IPS-NIHi7 (cell line): Measurements from ENCODE around the gene SUPT5H.

ENCODE experiments used
- DNase-seq: peaks from one replicate; pipeline ENCODE4 v3.0.0; 2012; ENCODE audit warnings: mixed read lengths; ENCODE audit errors: extremely low spot score

Gene SUPT5H

DNA sequence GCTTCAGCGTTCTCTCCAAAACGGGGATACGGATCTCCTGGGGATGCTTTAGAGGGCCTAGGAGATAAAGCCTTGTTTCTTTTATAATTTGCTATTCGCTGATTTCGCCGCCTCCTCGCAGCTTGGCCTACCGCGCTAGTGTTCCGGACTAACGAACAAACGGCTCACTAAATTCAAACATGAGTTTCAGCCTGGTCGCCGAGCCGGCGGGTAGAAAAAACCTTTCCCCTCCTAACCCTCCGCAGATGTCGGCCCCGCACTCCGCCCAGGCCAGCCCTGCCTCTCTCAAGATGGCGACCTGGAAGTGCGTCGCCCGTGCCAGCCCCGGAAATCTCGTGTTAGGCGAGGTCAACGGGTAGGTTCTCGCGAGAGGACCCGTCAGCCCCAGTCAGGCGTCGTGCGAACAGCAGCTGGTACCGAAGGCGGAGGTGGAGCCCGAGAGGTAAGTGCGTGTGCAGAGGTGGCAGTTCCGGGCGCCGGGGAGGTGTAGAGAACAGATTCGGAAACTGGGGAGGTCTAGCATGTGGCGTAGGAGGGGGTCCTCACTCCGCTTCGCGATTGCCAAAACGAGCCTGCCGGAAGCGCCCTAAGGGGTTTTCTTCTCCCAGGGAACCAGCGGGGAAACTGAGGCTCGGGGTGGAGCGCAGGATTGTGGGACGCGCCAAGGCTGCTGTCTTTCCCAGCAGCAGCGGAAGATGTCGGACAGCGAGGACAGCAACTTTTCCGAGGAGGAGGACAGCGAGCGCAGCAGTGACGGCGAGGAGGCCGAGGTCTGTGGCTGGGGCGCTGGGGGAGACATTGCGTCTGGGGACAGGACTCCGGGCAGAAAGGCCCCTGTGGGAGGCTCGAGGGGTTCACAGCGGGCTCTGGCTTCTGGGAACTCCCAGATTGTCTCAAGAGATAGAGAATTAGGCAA is at the start of gene SUPT5H:
Gene SUPT5H, plus strand, starts transcription at position 387 of the 916 bp plus-strand sequence. Its CDS starts 309 bp downstream, at position 696.
- DNase-seq: peak; percentile 99

DNA sequence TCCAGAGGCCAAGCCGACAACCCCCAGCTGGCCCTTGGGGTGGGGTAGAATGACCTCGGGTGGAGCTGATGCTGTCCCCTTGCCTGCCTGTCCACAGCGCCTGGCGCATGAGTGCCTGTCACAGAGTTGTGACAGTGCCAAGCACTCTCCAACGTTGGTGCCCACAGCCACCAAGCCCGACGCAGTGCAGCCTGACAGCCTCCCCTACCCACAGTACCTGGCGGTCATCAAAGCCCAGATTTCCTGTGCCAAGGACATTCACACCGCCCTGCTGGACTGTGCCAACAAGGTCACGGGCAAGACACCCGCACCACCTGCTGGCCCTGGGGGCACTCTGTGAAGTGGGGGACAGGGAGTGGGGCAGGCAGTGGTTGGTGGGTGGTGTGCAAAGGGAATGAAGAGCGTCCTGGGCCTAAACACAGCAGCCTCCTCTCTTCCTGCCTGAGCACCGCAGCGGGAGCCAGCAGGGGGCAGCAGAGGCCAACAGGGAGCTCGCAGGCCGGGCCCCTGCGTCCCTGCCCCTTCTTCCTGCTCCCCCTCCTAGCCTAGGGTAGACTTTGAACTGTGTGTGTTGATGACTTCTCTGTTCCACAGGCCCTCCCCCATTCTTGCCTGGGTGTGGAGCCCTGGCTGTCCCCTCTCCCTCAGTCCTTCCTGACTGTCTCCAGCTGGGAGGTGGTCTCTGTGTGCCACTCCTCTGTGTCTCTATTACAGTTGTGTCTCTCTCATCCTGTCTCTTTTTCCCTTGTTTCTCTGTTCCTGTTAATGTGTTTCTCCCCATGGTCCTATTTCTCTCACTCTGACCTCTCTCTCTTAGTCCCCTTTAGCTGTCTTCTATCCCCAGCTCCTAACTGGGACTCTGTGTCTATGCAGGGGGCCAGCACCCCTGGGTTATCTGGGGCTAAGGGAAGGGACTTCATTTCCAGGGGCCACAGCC is 47.8 kb upstream of the SUPT5H start:
- DNase-seq: peak; percentile 85

- DNase-seq: no peak
Measured at GRCh38 chr19:39398297-39398864, 47.0 kb upstream of the SUPT5H start.

DNA sequence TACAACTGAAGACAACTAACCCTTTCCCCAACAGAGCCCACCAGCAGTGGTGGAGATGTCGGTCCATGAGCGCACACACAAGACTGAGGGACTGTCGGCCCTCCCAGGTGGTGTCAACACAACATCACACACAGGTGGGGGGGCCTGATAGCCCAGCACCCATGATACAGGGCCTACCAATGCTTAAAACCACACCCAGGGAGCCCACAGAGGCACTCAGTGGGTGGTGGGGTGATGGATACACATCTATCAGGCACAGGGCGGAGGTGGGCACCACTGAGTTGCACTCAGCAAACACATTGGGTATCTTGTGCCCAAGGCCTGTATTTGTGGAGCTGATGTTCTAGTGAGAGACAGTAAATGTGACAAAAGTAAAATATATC is 45.7 kb upstream of the SUPT5H start:
- DNase-seq: no peak

GRCh38 chr19:39400061-39400460 is 45.3 kb upstream of the SUPT5H start:
- no peak for DNase-seq

- no peak for DNase-seq
Measured at GRCh38 chr19:39401070-39401548, 44.3 kb upstream of the SUPT5H start.

DNA sequence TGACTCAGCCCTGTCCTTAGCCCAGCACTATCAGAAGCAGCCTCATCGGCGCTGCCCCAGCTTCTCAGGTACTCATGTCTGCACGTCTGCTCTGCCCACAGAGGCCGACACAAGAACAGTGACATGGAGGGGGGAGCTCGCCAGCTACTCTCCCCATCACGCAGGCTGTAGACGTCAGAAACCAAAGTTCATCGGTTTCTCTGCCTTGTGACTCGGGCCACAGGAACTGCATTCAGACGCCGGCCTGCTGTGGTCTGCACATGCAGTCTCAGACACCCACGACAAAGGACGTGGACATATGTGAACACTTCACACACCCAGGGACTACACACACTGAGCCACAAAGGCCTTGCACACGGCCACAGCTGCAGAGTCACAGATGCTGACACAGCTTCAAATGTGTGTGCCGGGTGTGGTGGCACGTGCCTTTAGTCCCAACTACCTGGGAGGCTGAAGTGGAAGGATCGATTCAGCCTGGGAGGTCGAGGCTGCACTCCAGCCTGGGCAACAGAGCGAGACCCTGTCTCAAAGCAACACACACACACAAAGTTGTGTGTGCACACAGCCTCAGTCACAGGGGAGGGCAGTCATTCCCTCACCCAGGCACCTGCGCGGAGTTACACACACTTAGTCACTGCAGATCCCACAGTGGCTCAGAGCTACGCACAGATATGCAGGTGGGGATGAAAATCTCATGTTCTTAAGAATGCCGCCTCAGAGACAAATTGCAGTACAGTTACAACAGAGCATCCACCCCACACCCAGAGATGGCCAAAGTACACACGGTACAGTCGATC is 43.6 kb upstream of the SUPT5H start:
- no peak for DNase-seq

- DNase-seq: peak; percentile 75
Measured at GRCh38 chr19:39402346-39403300, 42.8 kb upstream of the SUPT5H start.

- DNase-seq: peak; percentile 63
Measured at GRCh38 chr19:39403331-39404312, 41.8 kb upstream of the SUPT5H start.

GRCh38 chr19:39405261-39405957 is 40.0 kb upstream of the SUPT5H start:
- no peak for DNase-seq

DNA sequence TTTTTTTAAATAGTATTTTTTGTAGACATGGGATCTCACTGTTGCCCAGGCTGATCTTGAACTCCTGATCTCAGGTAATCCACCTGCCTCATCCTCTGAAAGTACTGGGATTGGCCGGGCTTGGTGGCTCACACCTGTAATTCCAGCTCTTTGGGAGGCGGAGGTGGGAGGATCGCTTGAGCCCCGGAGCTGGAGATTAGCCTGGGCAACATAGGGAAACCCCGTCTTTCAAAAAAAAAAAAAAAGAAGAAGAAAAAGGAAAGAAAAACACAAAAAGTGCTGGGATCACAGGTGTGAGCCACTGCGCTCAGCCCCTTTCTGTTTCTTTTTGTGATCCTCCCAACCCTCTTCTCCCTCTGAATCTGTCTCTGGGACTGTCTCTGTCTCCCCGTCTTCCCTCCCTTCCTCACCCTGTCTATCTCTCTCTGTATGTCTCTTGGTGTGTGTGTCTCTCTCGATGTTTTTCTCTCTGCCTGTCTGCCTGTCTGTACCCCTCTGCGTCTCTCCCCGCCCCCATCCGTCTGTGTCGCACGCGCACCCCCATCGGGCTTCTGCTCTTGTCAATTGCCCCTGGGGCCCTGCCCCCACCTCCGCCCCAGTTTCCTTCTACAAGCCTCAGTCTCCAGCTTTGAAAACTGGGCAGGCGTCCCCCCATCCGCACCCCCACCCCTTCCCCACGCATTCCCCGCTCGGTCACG is 39.3 kb upstream of the SUPT5H start:
- DNase-seq: no peak

GRCh38 chr19:39406656-39407409 is 38.5 kb upstream of the SUPT5H start, which contains the start of gene ZFP36:
ZFP36 (plus strand) TSS chr19:39406847; CDS start chr19:39406905, 58 bp downstream.
- no peak for DNase-seq

GRCh38 chr19:39407410-39407659 is 38.0 kb upstream of the SUPT5H start:
- DNase-seq: no peak

- no peak for DNase-seq
Measured at GRCh38 chr19:39407660-39408391, 37.6 kb upstream of the SUPT5H start.

GRCh38 chr19:39408392-39409207 is 36.8 kb upstream of the SUPT5H start:
- no peak for DNase-seq
